Vagina (tissue), 2 donors: ENCODE results near the gene HCK.

Experiments used
- CTCF ChIP-seq, 3 experiments: fragments of 450-650 bp in 2 of 3; fragments of 200-600 bp in 1 of 3; sonication (generic) in 1 of 3; IDR thresholded peaks; one replicate each; pipeline ENCODE4 v1.5.1; 2017 to 2019; ENCODE audit warnings: antibody characterized with exemption in 3 of 3, mild to moderate bottlenecking in 2 of 3, moderate library complexity in 2 of 3
- POLR2A ChIP-seq, 2 donors: fragments of 450-650 bp; IDR thresholded peaks; one replicate each; pipeline ENCODE4 v1.6.1; 2017; ENCODE audit warnings: antibody characterized with exemption in 2 of 2, mild to moderate bottlenecking in 2 of 2, moderate library complexity in 2 of 2
- POLR2AphosphoS5 ChIP-seq, 2 donors: sonication (generic); formaldehyde crosslinking; IDR thresholded peaks; one replicate each; pipeline ENCODE4 v1.9.0; 2017; ENCODE audit warnings: antibody characterized with exemption in 2 of 2, mild to moderate bottlenecking in 2 of 2, low read depth in 1 of 2; ENCODE audit not compliant: insufficient read depth in 1 of 2

DNA sequence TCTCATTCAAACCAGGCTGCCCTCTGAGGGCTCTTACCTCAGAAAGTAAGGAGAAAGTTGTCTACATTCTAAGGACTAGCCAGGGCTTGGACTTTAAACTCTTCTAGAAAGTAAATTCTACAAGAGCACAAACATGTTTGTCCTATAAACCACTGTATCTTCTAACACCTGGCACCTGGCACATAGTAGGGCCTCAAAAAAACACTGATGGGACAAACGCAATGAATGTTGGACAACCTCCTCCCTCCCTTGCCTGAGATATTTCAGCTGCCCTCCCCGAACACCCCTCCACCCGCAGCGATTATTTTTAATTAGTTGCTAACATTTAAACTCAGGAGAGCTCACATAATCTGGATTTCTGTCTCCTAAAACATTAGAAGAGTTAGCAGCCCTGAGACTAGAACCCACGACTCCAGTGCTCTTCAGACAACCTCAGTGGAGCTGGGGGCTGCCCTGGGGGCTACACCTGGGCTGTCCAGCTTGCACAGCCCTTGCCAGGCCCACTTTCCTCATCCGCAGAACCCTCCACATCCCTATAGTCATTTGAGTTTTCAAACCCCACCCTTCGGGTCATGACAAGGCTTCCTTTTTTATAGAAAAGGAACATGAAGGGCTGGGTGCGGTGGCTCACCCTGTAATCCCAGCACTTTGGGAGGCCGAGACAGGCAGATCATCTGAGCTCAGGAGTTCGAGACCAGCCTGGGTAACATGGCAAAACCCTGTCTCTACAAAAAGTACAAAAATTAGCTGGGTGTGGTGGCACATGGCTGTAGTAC lies 4.9 kb downstream of the HCK start:
- no peak for TF ChIP-seq POLR2A (IDR thresholded peaks at IDR 0.05)
- no peak for TF ChIP-seq CTCF (IDR thresholded peaks at IDR 0.05)
- no peak for TF ChIP-seq POLR2AphosphoS5 (IDR thresholded peaks at IDR 0.05; ENCODE audit: insufficient read depth in 1 of 2, low read depth in 1 of 2)
